Upper lobe of right lung (tissue), 1 donor: ENCODE results near the gene PCDHGA2. TPM values are rescaled to one million over a fixed set of nuclear protein-coding genes. Genes with fewer than 3 reads are reported as not detected.
"Not testable (repeated sequence)": the region's sequence is repeated elsewhere in the genome, so short reads cannot be mapped to it uniquely, and the experiment has no call there.

Source experiments
- ATAC-seq: fragments of 200-7000 bp; cut with Tn5 transposase; one replicate; pipeline ENCODE4 v1.9.1; 2020; ENCODE audit warnings: mild to moderate bottlenecking, moderate library complexity
- DNase-seq: peaks from one replicate; pipeline ENCODE4 v3.0.0-alpha.2; 2020
- H3K27ac ChIP-seq: fragments of 200-600 bp; one replicate; pipeline ENCODE4 v1.8.0; 2022
- H3K27me3 ChIP-seq: fragments of 200-600 bp; one replicate; pipeline ENCODE4 v1.8.0; 2022; ENCODE audit warnings: mild to moderate bottlenecking
- H3K36me3 ChIP-seq: fragments of 200-600 bp; one replicate; pipeline ENCODE4 v1.8.0; 2022
- H3K4me1 ChIP-seq: fragments of 200-600 bp; one replicate; pipeline ENCODE4 v1.8.0; 2022
- H3K4me3 ChIP-seq: fragments of 200-600 bp; one replicate; pipeline ENCODE4 v1.8.0; 2022; ENCODE audit warnings: mild to moderate bottlenecking
- H3K9me3 ChIP-seq: fragments of 200-600 bp; one replicate; pipeline ENCODE4 v1.8.0; 2022
- intact Hi-C: fragments of 100-400 bp; cut with DNase I; formaldehyde crosslinking; loops from one replicate; pipeline ENCODE4 v1.11.0; 2022
- total RNA-seq: library from RNA; stranded (reverse); fragmentation: NEBNext Ultra II Directional; extraction: Animal tissue kit (Norgen Biotek cat#: 25700); gene quantifications from one replicate; pipeline ENCODE4 v1.2.1, GENCODE V29; 2021
- TF ChIP-seq, protein P1 (sequence below): fragments of 200-600 bp; IDR thresholded peaks from one replicate; pipeline ENCODE4 v1.8.0; 2022; ENCODE audit warnings: antibody characterized with exemption
- donor health status: DM: no; HTN: yes; CAD: no; lungs with severe emphysema.

PCDHGA2 gene
- total RNA-seq, 1 donor from 2014 or later = 2.5 TPM

DNA sequence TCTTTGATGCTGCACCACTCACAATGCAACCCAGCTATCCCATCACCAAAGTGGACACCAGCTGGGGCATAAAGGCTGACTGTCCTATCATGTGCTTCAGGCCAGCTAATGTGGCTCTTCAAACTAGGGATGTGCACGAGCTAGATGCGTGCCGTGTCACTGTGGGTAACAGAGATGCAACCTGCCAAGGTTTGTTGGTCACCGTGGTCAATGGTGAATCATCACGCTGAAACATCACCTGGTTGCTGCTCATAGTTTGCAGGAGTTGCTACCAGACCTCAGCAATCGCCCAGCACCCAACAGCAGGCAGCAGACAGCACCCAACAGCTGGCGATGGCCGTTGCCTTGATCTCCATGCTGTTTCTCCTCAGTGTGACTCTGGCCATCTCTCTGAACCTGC is 10.3 kb upstream of the PCDHGA2 start:
- TF ChIP-seq, protein P1, sequence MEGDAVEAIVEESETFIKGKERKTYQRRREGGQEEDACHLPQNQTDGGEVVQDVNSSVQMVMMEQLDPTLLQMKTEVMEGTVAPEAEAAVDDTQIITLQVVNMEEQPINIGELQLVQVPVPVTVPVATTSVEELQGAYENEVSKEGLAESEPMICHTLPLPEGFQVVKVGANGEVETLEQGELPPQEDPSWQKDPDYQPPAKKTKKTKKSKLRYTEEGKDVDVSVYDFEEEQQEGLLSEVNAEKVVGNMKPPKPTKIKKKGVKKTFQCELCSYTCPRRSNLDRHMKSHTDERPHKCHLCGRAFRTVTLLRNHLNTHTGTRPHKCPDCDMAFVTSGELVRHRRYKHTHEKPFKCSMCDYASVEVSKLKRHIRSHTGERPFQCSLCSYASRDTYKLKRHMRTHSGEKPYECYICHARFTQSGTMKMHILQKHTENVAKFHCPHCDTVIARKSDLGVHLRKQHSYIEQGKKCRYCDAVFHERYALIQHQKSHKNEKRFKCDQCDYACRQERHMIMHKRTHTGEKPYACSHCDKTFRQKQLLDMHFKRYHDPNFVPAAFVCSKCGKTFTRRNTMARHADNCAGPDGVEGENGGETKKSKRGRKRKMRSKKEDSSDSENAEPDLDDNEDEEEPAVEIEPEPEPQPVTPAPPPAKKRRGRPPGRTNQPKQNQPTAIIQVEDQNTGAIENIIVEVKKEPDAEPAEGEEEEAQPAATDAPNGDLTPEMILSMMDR = no peak
- Histone ChIP-seq H3K36me3 (no peaks in the 10 kb centered on the region), H3K4me3 (no peak overlapping the region), H3K9me3 (no peaks in the 10 kb centered on the region), H3K27me3 (peaks cover 7% of the 10 kb centered on the region), H3K27ac (no peak overlapping the region), H3K4me1 (no peaks in the 10 kb centered on the region)
- ATAC-seq (no peak), DNase-seq (no peak)
- intact Hi-C loops = no loop called here

DNA sequence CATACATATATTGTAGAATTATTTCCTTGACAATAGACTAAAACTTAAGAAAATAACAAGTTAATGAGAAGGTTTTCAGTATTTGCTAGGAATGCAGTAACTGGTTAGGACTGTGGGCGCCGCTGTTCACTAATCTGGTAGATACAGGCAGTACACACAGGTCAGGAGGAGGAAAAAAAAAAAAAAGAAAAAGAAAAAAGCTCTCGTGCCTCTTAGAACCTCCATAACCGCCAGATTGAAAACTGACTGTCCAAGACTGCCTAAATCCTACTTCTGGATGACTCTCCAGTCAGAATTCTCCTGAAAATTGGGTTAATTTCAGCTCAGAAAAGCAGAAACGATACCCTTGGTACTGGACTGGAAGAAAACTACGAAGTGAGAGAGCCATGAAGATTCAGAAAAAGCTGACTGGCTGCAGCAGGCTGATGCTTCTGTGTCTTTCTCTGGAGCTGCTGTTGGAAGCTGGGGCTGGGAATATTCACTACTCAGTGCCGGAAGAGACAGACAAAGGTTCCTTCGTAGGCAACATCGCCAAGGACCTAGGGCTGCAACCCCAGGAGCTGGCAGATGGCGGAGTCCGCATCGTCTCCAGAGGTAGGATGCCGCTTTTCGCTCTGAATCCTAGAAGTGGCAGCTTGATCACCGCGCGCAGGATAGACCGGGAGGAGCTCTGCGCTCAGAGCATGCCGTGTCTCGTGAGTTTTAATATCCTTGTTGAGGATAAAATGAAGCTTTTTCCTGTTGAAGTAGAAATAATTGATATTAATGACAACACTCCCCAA is 8.1 kb upstream of the PCDHGA2 start, which contains the start of gene PCDHGA1:
PCDHGA1 (plus strand) TSS at position 216 of the 782 bp plus-strand sequence.
- Histone ChIP-seq H3K4me3 (no peak within 1 kb of the TSS), H3K27ac (no peak within 1 kb of the TSS), H3K9me3 (no peaks in the 10 kb centered on the region), H3K4me1 (no peaks in the 10 kb centered on the region), H3K36me3 (no peaks in the 10 kb centered on the region), H3K27me3 (peaks cover 16% of the 10 kb centered on the region)
- DNase-seq (no peak), ATAC-seq (peak; percentile 31)
- intact Hi-C loops = no loop called here
- TF ChIP-seq, protein P1 = peak; percentile 21

DNA sequence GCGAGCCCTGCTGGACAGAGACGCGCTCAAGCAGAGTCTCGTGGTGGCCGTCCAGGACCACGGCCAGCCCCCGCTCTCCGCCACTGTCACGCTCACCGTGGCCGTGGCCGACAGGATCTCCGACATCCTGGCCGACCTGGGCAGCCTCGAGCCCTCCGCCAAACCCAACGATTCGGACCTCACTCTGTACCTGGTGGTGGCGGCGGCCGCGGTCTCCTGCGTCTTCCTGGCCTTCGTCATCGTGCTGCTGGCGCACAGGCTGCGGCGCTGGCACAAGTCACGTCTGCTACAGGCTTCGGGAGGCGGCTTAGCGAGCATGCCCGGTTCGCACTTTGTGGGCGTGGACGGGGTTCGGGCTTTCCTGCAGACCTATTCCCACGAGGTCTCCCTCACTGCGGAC is 6.0 kb upstream of the PCDHGA2 start:
- H3K4me3 ChIP-seq, DNase-seq, H3K27ac ChIP-seq, ATAC-seq, intact Hi-C loops, H3K4me1 ChIP-seq, H3K36me3 ChIP-seq: not testable (repeated sequence)
- H3K27me3 ChIP-seq = peaks cover 16% of the 10 kb centered on the region
- H3K9me3 ChIP-seq = peaks cover 13% of the 10 kb centered on the region

DNA sequence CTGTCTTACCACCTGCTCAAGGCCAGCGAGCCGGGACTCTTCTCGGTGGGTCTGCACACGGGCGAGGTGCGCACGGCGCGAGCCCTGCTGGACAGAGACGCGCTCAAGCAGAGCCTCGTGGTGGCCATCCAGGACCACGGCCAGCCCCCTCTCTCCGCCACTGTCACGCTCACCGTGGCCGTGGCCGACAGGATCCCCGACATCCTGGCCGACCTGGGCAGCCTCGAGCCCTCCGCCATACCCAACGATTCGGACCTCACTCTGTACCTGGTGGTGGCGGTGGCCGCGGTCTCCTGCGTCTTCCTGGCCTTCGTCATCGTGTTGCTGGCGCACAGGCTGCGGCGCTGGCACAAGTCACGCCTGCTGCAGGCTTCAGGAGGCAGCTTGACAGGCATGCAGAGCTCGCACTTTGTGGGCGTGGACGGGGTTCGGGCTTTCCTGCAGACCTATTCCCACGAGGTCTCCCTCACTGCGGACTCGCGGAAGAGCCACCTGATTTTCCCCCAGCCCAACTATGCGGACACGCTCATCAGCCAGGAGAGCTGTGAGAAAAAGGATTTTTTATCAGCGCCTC is 2.3 kb downstream of the PCDHGA2 start:
- peaks cover 32% of the 10 kb centered on the region for H3K9me3 ChIP-seq

DNA sequence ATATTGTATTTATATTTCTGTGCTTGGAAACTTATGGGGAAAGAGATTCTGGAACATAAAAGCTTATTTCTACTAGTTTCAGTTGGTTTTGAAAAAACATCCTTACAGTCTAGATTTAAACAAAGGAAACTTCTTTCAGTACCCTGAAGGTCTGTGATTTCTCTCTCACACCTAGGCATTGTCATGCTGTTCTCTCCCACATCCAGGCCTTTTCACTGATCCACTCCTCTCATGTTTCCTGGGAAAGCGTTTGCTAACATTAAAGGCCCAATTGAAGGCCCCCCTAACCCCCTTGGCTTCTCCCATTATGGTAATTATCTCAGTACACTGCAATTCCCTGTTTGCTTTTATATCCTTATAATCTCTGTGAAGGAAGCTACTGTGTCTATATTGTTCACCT is 4.2 kb downstream of the PCDHGA2 start:
- no peak for DNase-seq
- intact Hi-C loops = no loop called here
- no peak overlapping the region for H3K27ac ChIP-seq

More for the DNA sequence above, 2.3 kb downstream of the PCDHGA2 start:
- H3K4me3 ChIP-seq, H3K27me3 ChIP-seq, H3K4me1 ChIP-seq, H3K36me3 ChIP-seq, intact Hi-C loops, ATAC-seq, H3K27ac ChIP-seq, DNase-seq: not testable (repeated sequence)

DNA sequence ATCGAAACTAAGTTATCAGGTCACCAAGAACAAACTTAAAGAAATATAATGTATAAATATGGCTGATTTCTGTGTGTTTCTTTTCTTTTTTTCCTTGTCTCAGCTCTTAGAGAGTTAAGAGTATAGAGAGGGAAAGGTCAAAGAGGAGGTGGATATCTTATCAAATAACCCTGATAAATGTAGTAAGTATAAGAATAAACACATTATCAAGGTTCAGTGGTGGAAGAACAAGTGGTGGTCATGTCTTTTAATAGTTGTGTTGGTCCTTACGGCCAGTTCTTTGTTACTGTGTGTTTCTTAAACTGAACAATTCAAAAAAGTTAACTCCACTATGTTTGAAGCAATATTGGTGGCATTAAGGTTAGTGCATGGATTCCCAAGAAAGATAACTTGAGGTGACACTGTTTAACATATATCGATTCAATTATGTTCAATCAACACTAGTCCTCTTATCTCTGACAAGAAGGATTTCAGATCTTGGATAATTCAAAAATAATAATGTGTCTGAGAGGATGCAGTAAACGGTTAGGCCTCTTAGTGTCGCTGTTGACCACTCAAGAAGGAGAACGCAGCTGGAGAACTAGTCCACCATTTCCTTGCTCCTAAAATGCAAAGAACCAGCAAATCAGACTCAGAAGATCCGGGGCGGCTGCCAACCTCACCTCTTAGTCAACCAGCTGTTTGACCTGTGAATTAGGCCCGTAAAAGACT is 4.8 kb downstream of the PCDHGA2 start, which contains the start of gene PCDHGA3:
PCDHGA3 (plus strand) TSS at position 588 of the 711 bp plus-strand sequence. CDS start 205 bp downstream, outside the sequence.
- Histone ChIP-seq H3K27ac (no peak within 1 kb of the TSS), H3K36me3 (no peaks in the 10 kb centered on the region), H3K27me3 (peaks cover 6% of the 10 kb centered on the region), H3K4me1 (no peaks in the 10 kb centered on the region), H3K4me3 (peak within 1 kb of the TSS; percentile 21), H3K9me3 (peaks cover 19% of the 10 kb centered on the region)
- ATAC-seq (no peak), DNase-seq (no peak)
- TF ChIP-seq, protein P1 = peak; percentile 24
- intact Hi-C loops = no loop called here

More for the DNA sequence above, 4.2 kb downstream of the PCDHGA2 start:
- no peak overlapping the region for H3K4me3 ChIP-seq
- H3K9me3 ChIP-seq = peaks cover 19% of the 10 kb centered on the region
- TF ChIP-seq, protein P1 = no peak
- H3K36me3 ChIP-seq = no peaks in the 10 kb centered on the region
- no peaks in the 10 kb centered on the region for H3K4me1 ChIP-seq
- ATAC-seq = no peak
- H3K27me3 ChIP-seq = peaks cover 6% of the 10 kb centered on the region
